OCI-LY3 (cell line): ENCODE measurements around the gene CA10.

Experiments used
- H2AFZ ChIP-seq: fragments of 200-600, 300-600 bp; shearing (Covaris generic); 2 replicates; pipeline ENCODE4 v1.6.0; 2014; ENCODE audit warnings: antibody characterized with exemption, low read depth, low read length
- H3K27ac ChIP-seq: fragments of 200-600, 300-600 bp; sonication (generic); 2 replicates; pipeline ENCODE4 v1.5.1; 2014; ENCODE audit warnings: mild to moderate bottlenecking, low read length, moderate library complexity, mixed read lengths
- H3K27me3 ChIP-seq: fragments of 200-600, 300-600 bp; sonication (generic); 2 replicates; pipeline ENCODE4 v1.6.1; 2014; ENCODE audit warnings: low read depth, low read length, mixed read lengths
- H3K36me3 ChIP-seq: fragments of 200-600, 300-600 bp; sonication (generic); replicated peaks from 2 replicates; pipeline ENCODE3; 2014; ENCODE audit warnings: low read depth, low read length, mixed read lengths
- H3K4me1 ChIP-seq: fragments of 300-600, 200-600 bp; sonication (generic); 2 replicates; pipeline ENCODE4 v1.6.1; 2014; ENCODE audit warnings: low read length, mixed read lengths
- H3K4me2 ChIP-seq: fragments of 200-600, 300-600 bp; sonication (generic); 2 replicates; pipeline ENCODE4 v1.6.1; 2014; ENCODE audit warnings: low read length, mixed read lengths
- H3K4me3 ChIP-seq: fragments of 300-600, 200-600 bp; sonication (generic); 2 replicates; pipeline ENCODE4 v1.5.1; 2014; ENCODE audit warnings: antibody characterized with exemption, mild to moderate bottlenecking, low read length, moderate library complexity
- H3K79me2 ChIP-seq: fragments of 300-600, 200-600 bp; shearing (Covaris generic); 2 replicates; pipeline ENCODE4 v1.6.1; 2014; ENCODE audit warnings: mild to moderate bottlenecking, low read length, mixed read lengths
- H3K9ac ChIP-seq: fragments of 300-600, 200-600 bp; shearing (Covaris generic); 2 replicates; pipeline ENCODE4 v1.6.0; 2014; ENCODE audit warnings: mild to moderate bottlenecking, low read length, moderate library complexity
- H3K9me3 ChIP-seq: fragments of 200-600, 300-600 bp; shearing (Covaris generic); 2 replicates; pipeline ENCODE4 v1.6.1; 2014; ENCODE audit warnings: low read length, mixed read lengths; ENCODE audit not compliant: insufficient read depth
- H4K20me1 ChIP-seq: fragments of 200-600, 300-600 bp; sonication (generic); 2 replicates; pipeline ENCODE4 v1.6.1; 2016; ENCODE audit warnings: low read length, mixed read lengths; ENCODE audit not compliant: insufficient read depth
- EZH2phosphoT487 ChIP-seq: fragments of 200-600 bp; shearing (Covaris generic); IDR thresholded peaks from 2 replicates; pipeline ENCODE4 v1.6.1; 2018; ENCODE audit warnings: antibody characterized with exemption, mixed run types, low read depth
- TF ChIP-seq, protein P1 (sequence below): fragments of 200-600, 300-600 bp; sonication (generic); IDR thresholded peaks from 2 replicates; pipeline ENCODE4 v1.5.1; 2014; ENCODE audit warnings: antibody characterized with exemption, low read length, low read depth

CA10 gene

DNA sequence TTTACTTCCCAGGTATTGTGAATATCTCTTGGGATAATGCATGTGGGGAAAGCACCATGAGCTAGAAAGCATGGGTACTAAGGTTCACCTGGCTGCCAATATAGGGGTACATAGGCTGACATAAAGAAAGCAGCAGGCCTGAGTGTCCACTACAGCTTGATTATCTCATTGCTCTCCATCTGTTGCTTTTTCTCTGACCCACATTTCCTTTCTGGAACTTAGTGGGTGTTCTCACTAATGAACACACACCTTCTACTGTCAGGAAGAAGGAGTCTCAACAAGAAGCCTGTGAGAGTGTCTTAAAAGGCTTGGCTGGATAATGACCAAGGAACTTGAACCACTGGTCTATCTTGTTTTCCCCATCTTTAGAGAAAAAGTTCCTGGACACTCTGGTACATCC lies 62.5 kb downstream of the CA10 start:
- H3K9ac ChIP-seq, result no peak overlapping the region

DNA sequence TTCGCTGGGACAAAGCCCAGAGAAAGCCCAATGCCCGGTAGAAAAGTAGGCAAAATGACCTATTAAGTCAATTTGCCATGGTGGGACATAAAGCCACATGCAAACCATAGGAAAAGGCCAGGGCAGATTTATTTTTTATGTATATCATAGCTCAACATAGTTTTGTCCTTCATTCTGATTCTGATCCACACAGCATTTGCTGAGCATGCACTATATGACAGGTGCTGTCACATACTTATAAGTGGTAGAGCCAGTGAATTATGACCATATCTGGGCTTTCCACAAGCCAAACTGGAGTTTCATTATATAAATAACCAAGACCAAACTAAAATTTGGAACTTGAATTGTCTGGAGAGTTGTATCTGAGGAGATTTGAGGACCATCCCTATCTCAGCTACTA lies 74.3 kb downstream of the CA10 start:
- Histone ChIP-seq H3K9me3 (no peaks in the 10 kb centered on the region), H3K79me2 (no peaks in the 10 kb centered on the region), H4K20me1 (no peaks in the 10 kb centered on the region), H3K4me3 (no peak overlapping the region), H3K4me1 (no peaks in the 10 kb centered on the region), H2AFZ (no peak overlapping the region), H3K4me2 (no peak overlapping the region), H3K27ac (no peak overlapping the region), H3K36me3 (no peaks in the 10 kb centered on the region), H3K9ac (no peak overlapping the region), H3K27me3 (no peaks in the 10 kb centered on the region)
- TF ChIP-seq EZH2phosphoT487, result no peak
- TF ChIP-seq, protein P1, sequence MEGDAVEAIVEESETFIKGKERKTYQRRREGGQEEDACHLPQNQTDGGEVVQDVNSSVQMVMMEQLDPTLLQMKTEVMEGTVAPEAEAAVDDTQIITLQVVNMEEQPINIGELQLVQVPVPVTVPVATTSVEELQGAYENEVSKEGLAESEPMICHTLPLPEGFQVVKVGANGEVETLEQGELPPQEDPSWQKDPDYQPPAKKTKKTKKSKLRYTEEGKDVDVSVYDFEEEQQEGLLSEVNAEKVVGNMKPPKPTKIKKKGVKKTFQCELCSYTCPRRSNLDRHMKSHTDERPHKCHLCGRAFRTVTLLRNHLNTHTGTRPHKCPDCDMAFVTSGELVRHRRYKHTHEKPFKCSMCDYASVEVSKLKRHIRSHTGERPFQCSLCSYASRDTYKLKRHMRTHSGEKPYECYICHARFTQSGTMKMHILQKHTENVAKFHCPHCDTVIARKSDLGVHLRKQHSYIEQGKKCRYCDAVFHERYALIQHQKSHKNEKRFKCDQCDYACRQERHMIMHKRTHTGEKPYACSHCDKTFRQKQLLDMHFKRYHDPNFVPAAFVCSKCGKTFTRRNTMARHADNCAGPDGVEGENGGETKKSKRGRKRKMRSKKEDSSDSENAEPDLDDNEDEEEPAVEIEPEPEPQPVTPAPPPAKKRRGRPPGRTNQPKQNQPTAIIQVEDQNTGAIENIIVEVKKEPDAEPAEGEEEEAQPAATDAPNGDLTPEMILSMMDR, result no peak

More for the DNA sequence above, 62.5 kb downstream of the CA10 start:
- Histone ChIP-seq H3K4me1 (no peaks in the 10 kb centered on the region), H2AFZ (no peak overlapping the region), H3K36me3 (no peaks in the 10 kb centered on the region), H3K27ac (no peak overlapping the region), H3K4me3 (no peak overlapping the region), H3K9me3 (no peaks in the 10 kb centered on the region), H3K4me2 (no peak overlapping the region), H4K20me1 (no peaks in the 10 kb centered on the region), H3K27me3 (no peaks in the 10 kb centered on the region), H3K79me2 (no peaks in the 10 kb centered on the region)
- TF ChIP-seq EZH2phosphoT487, result no peak
- TF ChIP-seq, protein P1, result no peak

- TF ChIP-seq, protein P1, result no peak
Measured at GRCh38 chr17:52079496-52079895, 79.0 kb downstream of the CA10 start.

GRCh38 chr17:52071712-52072111 lies 86.8 kb downstream of the CA10 start:
- TF ChIP-seq, protein P1, result no peak
- no peak for TF ChIP-seq EZH2phosphoT487

More at GRCh38 chr17:52079496-52079895, 79.0 kb downstream of the CA10 start:
- Histone ChIP-seq H4K20me1 (no peaks in the 10 kb centered on the region), H2AFZ (no peak overlapping the region), H3K9me3 (no peaks in the 10 kb centered on the region), H3K27me3 (peaks cover 4% of the 10 kb centered on the region; the same call in 1 of the 2 replicates), H3K4me3 (no peak overlapping the region), H3K36me3 (no peaks in the 10 kb centered on the region), H3K79me2 (no peaks in the 10 kb centered on the region), H3K4me1 (no peaks in the 10 kb centered on the region), H3K27ac (no peak overlapping the region), H3K4me2 (no peak overlapping the region), H3K9ac (no peak overlapping the region)

More at GRCh38 chr17:52071712-52072111, 86.8 kb downstream of the CA10 start:
- no peak overlapping the region for H2AFZ ChIP-seq
- H3K9me3 ChIP-seq, result no peaks in the 10 kb centered on the region
- no peaks in the 10 kb centered on the region for H4K20me1 ChIP-seq
- H3K4me3 ChIP-seq, result no peak overlapping the region
- H3K4me1 ChIP-seq, result no peaks in the 10 kb centered on the region
- no peak overlapping the region for H3K9ac ChIP-seq
- no peak overlapping the region for H3K27ac ChIP-seq
- H3K79me2 ChIP-seq, result no peaks in the 10 kb centered on the region
- no peak overlapping the region for H3K4me2 ChIP-seq
- H3K36me3 ChIP-seq, result no peaks in the 10 kb centered on the region
- peaks cover 9% of the 10 kb centered on the region; the same call in 1 of the 2 replicates for H3K27me3 ChIP-seq
